OCI-LY3 (cell line): ENCODE results near the gene RBM20.

ENCODE experiments used
- H2AFZ ChIP-seq: fragments of 200-600, 300-600 bp; shearing (Covaris generic); 2 replicates; pipeline ENCODE4 v1.6.0; 2014; ENCODE audit warnings: antibody characterized with exemption, low read depth, low read length
- H3K27ac ChIP-seq: fragments of 200-600, 300-600 bp; sonication (generic); 2 replicates; pipeline ENCODE4 v1.5.1; 2014; ENCODE audit warnings: mild to moderate bottlenecking, low read length, moderate library complexity, mixed read lengths
- H3K27me3 ChIP-seq: fragments of 200-600, 300-600 bp; sonication (generic); 2 replicates; pipeline ENCODE4 v1.6.1; 2014; ENCODE audit warnings: low read depth, low read length, mixed read lengths
- H3K36me3 ChIP-seq: fragments of 200-600, 300-600 bp; sonication (generic); replicated peaks from 2 replicates; pipeline ENCODE3; 2014; ENCODE audit warnings: low read depth, low read length, mixed read lengths
- H3K4me1 ChIP-seq: fragments of 300-600, 200-600 bp; sonication (generic); 2 replicates; pipeline ENCODE4 v1.6.1; 2014; ENCODE audit warnings: low read length, mixed read lengths
- H3K4me2 ChIP-seq: fragments of 200-600, 300-600 bp; sonication (generic); 2 replicates; pipeline ENCODE4 v1.6.1; 2014; ENCODE audit warnings: low read length, mixed read lengths
- H3K4me3 ChIP-seq: fragments of 300-600, 200-600 bp; sonication (generic); 2 replicates; pipeline ENCODE4 v1.5.1; 2014; ENCODE audit warnings: antibody characterized with exemption, mild to moderate bottlenecking, low read length, moderate library complexity
- H3K79me2 ChIP-seq: fragments of 300-600, 200-600 bp; shearing (Covaris generic); 2 replicates; pipeline ENCODE4 v1.6.1; 2014; ENCODE audit warnings: mild to moderate bottlenecking, low read length, mixed read lengths
- H3K9ac ChIP-seq: fragments of 300-600, 200-600 bp; shearing (Covaris generic); 2 replicates; pipeline ENCODE4 v1.6.0; 2014; ENCODE audit warnings: mild to moderate bottlenecking, low read length, moderate library complexity
- H3K9me3 ChIP-seq: fragments of 200-600, 300-600 bp; shearing (Covaris generic); 2 replicates; pipeline ENCODE4 v1.6.1; 2014; ENCODE audit warnings: low read length, mixed read lengths; ENCODE audit not compliant: insufficient read depth
- H4K20me1 ChIP-seq: fragments of 200-600, 300-600 bp; sonication (generic); 2 replicates; pipeline ENCODE4 v1.6.1; 2016; ENCODE audit warnings: low read length, mixed read lengths; ENCODE audit not compliant: insufficient read depth
- CTCF ChIP-seq: fragments of 200-600, 300-600 bp; sonication (generic); IDR thresholded peaks from 2 replicates; pipeline ENCODE4 v1.5.1; 2014; ENCODE audit warnings: antibody characterized with exemption, low read length, low read depth
- EZH2phosphoT487 ChIP-seq: fragments of 200-600 bp; shearing (Covaris generic); IDR thresholded peaks from 2 replicates; pipeline ENCODE4 v1.6.1; 2018; ENCODE audit warnings: antibody characterized with exemption, mixed run types, low read depth

Gene RBM20

GRCh38 chr10:110711382-110711781 lies 67.2 kb downstream of the RBM20 start:
- H3K79me2 ChIP-seq = no peaks in the 10 kb centered on the region
- no peaks in the 10 kb centered on the region for H3K36me3 ChIP-seq
- no peak overlapping the region for H3K9ac ChIP-seq
- H3K27me3 ChIP-seq = no peaks in the 10 kb centered on the region
- no peaks in the 10 kb centered on the region for H3K9me3 ChIP-seq
- no peak overlapping the region for H3K4me3 ChIP-seq
- no peak overlapping the region for H2AFZ ChIP-seq
- 0 out of 2 replicates have a peak overlapping the region, but pooled peaks have one; percentile 3 for H3K4me2 ChIP-seq
- H3K27ac ChIP-seq = no peak overlapping the region
- TF ChIP-seq EZH2phosphoT487 (no peak), CTCF (no peak)
- H4K20me1 ChIP-seq = no peaks in the 10 kb centered on the region
- peaks cover 14% of the 10 kb centered on the region for H3K4me1 ChIP-seq

GRCh38 chr10:110714356-110714755 lies 70.2 kb downstream of the RBM20 start:
- Histone ChIP-seq H3K4me1 (peaks cover 19% of the 10 kb centered on the region), H3K4me2 (no peak overlapping the region), H4K20me1 (no peaks in the 10 kb centered on the region), H3K9ac (no peak overlapping the region), H2AFZ (no peak overlapping the region), H3K4me3 (no peak overlapping the region), H3K27ac (no peak overlapping the region), H3K79me2 (no peaks in the 10 kb centered on the region), H3K36me3 (no peaks in the 10 kb centered on the region), H3K27me3 (no peaks in the 10 kb centered on the region), H3K9me3 (no peaks in the 10 kb centered on the region)
- no peak for TF ChIP-seq CTCF
- TF ChIP-seq EZH2phosphoT487 = no peak

- Histone ChIP-seq H3K4me3 (no peak overlapping the region), H3K4me2 (no peak overlapping the region), H3K36me3 (no peaks in the 10 kb centered on the region), H3K79me2 (no peaks in the 10 kb centered on the region), H2AFZ (no peak overlapping the region), H3K9ac (no peak overlapping the region), H4K20me1 (no peaks in the 10 kb centered on the region), H3K27me3 (no peaks in the 10 kb centered on the region), H3K4me1 (peaks cover 7% of the 10 kb centered on the region), H3K27ac (no peak overlapping the region), H3K9me3 (no peaks in the 10 kb centered on the region)
- TF ChIP-seq EZH2phosphoT487 (no peak), CTCF (no peak)
Measured at GRCh38 chr10:110717781-110718589, 73.8 kb downstream of the RBM20 start.

- Histone ChIP-seq H3K79me2 (no peaks in the 10 kb centered on the region), H3K9me3 (no peaks in the 10 kb centered on the region), H3K4me3 (no peak overlapping the region), H2AFZ (no peak overlapping the region), H4K20me1 (no peaks in the 10 kb centered on the region), H3K4me1 (peaks cover 23% of the 10 kb centered on the region), H3K36me3 (no peaks in the 10 kb centered on the region), H3K27ac (no peak overlapping the region), H3K4me2 (no peak overlapping the region), H3K9ac (no peak overlapping the region), H3K27me3 (no peaks in the 10 kb centered on the region)
- TF ChIP-seq CTCF (no peak), EZH2phosphoT487 (no peak)
Measured at GRCh38 chr10:110721406-110722038, 77.4 kb downstream of the RBM20 start.
